IMR-90 (cell line): Measurements from ENCODE around the gene SMPDL3A. TPM values are rescaled to one million over a fixed set of nuclear protein-coding genes. Genes with fewer than 3 reads are reported as not detected.

Experiments
- ATAC-seq: fragments of 200-7000 bp; cut with Tn5 transposase; 2 replicates; pipeline ENCODE4 v1.9.1; 2020; ENCODE audit warnings: low read depth, mild to moderate bottlenecking, moderate library complexity
- BruUV-seq: library from RNA; stranded (reverse); fragments of 400-500 nt; replicated peaks from 2 replicates; lab custom pipeline; 2021; lab: Mats Ljungman, UMichigan
- CTCF ChIA-PET: fragments of 300-600 bp; formaldehyde crosslinking; extraction: SDS; loops from one replicate; lab custom pipeline; 2021; ENCODE audit warnings: antibody characterized with exemption; lab: Yijun Ruan, JAX
- POLR2A ChIA-PET: fragments of 300-600 bp; sonication (Branson Sonifier 250); formaldehyde crosslinking; loops from one replicate; lab custom pipeline; 2022; ENCODE audit warnings: antibody characterized with exemption; ENCODE audit not compliant: unreplicated experiment; lab: Charles Lee
- DNase-seq: peaks from one replicate; pipeline ENCODE4 v3.0.0; 2013
- H2AFZ ChIP-seq: replicated peaks from 2 replicates; pipeline ENCODE3; 2013; ENCODE audit warnings: low read length, mild to moderate bottlenecking; ENCODE audit not compliant: poor library complexity
- H2AK5ac ChIP-seq: 2 replicates; pipeline ENCODE4 v1.6.1; 2013; ENCODE audit warnings: low read depth, low read length, inconsistent platforms
- H2AK9ac ChIP-seq: replicated peaks from 2 replicates; pipeline ENCODE3; 2013; ENCODE audit warnings: mild to moderate bottlenecking, low read depth, low read length, moderate library complexity; ENCODE audit not compliant: poor library complexity
- H2BK120ac ChIP-seq: 2 replicates; pipeline ENCODE4 v1.6.1; 2013; ENCODE audit warnings: low read depth, low read length, inconsistent platforms
- H2BK15ac ChIP-seq: 3 replicates; pipeline ENCODE4 v1.6.1; 2013; ENCODE audit warnings: low read depth, low read length, inconsistent platforms
- H2BK20ac ChIP-seq: 2 replicates; pipeline ENCODE4 v1.6.1; 2013; ENCODE audit warnings: low read depth, mild to moderate bottlenecking, inconsistent platforms, low read length, moderate library complexity
- H2BK5ac ChIP-seq: 2 replicates; pipeline ENCODE4 v1.6.1; 2013; ENCODE audit warnings: mild to moderate bottlenecking, low read depth, low read length, inconsistent platforms; ENCODE audit not compliant: poor library complexity, severe bottlenecking
- H3K14ac ChIP-seq: replicated peaks from 2 replicates; pipeline ENCODE4 v1.6.1; 2013; ENCODE audit warnings: low read depth, low read length, inconsistent platforms
- H3K18ac ChIP-seq: 2 replicates; pipeline ENCODE4 v1.6.1; 2013; ENCODE audit warnings: low read depth, low read length, control low read depth
- H3K23ac ChIP-seq: 2 replicates; pipeline ENCODE4 v1.6.1; 2013; ENCODE audit warnings: low read depth, low read length, inconsistent platforms
- H3K27ac ChIP-seq: 2 replicates; pipeline ENCODE4 v1.5.1; 2013; ENCODE audit warnings: mild to moderate bottlenecking, control low read depth, low read length; ENCODE audit not compliant: insufficient read depth
- H3K27me3 ChIP-seq: 2 replicates; pipeline ENCODE4 v1.6.1; 2013; ENCODE audit warnings: low read length; ENCODE audit not compliant: control insufficient read depth, insufficient read depth
- H3K36me3 ChIP-seq: 2 replicates; pipeline ENCODE4 v1.6.1; 2013; ENCODE audit warnings: low read length, mixed read lengths; ENCODE audit not compliant: control insufficient read depth, insufficient read depth
- H3K4ac ChIP-seq: 2 replicates; pipeline ENCODE4 v1.6.1; 2013; ENCODE audit warnings: low read depth, low read length, inconsistent platforms
- H3K4me1 ChIP-seq: 2 replicates; pipeline ENCODE4 v1.6.1; 2013; ENCODE audit warnings: low read length, mixed read lengths; ENCODE audit not compliant: control insufficient read depth, insufficient read depth
- H3K4me2 ChIP-seq: 2 replicates; pipeline ENCODE4 v1.6.1; 2013; ENCODE audit warnings: low read depth, mild to moderate bottlenecking, control low read depth, low read length, moderate library complexity
- H3K4me3 ChIP-seq: 2 replicates; pipeline ENCODE4 v1.5.1; 2013; ENCODE audit warnings: low read depth, mild to moderate bottlenecking, control low read depth, low read length, moderate library complexity; ENCODE audit not compliant: insufficient read depth
- H3K56ac ChIP-seq: 2 replicates; pipeline ENCODE4 v1.6.1; 2013; ENCODE audit warnings: low read length, inconsistent platforms; ENCODE audit not compliant: insufficient read depth; ENCODE audit errors: extremely low read depth
- H3K79me1 ChIP-seq, 2 experiments: 2 replicates each; pipeline ENCODE4 v1.6.1; 2013; ENCODE audit warnings: low read length in 2 of 2, inconsistent platforms in 1 of 2, low read depth in 1 of 2
- H3K9ac ChIP-seq: 2 replicates; pipeline ENCODE4 v1.6.1; 2013; ENCODE audit warnings: low read depth, low read length, control low read depth
- H3K9me1 ChIP-seq: 2 replicates; pipeline ENCODE4 v1.6.1; 2013; ENCODE audit warnings: low read length, inconsistent platforms; ENCODE audit not compliant: insufficient read depth
- H3K9me3 ChIP-seq: 2 replicates; pipeline ENCODE4 v1.6.1; 2013; ENCODE audit warnings: low read length; ENCODE audit not compliant: control insufficient read depth, insufficient read depth
- H4K20me1 ChIP-seq: 2 replicates; pipeline ENCODE4 v1.6.1; 2013; ENCODE audit warnings: low read length, inconsistent platforms; ENCODE audit not compliant: insufficient read depth
- H4K5ac ChIP-seq: 2 replicates; pipeline ENCODE4 v1.6.1; 2013; ENCODE audit warnings: mild to moderate bottlenecking, low read depth, low read length, control low read depth
- H4K8ac ChIP-seq, 2 experiments: 2 replicates each; pipeline ENCODE4 v1.6.1; 2013; ENCODE audit warnings: low read depth in 2 of 2, low read length in 2 of 2, control low read depth in 1 of 2, inconsistent platforms in 1 of 2
- H4K91ac ChIP-seq: 2 replicates; pipeline ENCODE4 v1.6.1; 2013; ENCODE audit warnings: low read depth, low read length, inconsistent platforms; ENCODE audit not compliant: insufficient read depth
- BHLHE40 ChIP-seq: fragments of 150-350 bp; IDR thresholded peaks from 2 replicates; pipeline ENCODE4 v1.6.1; 2016; ENCODE audit warnings: mild to moderate bottlenecking, low read depth, low read length
- FOS ChIP-seq: fragments of 150-350 bp; IDR thresholded peaks from 2 replicates; pipeline ENCODE4 v1.6.1; 2016; ENCODE audit warnings: low read depth, low read length
- NFE2L2 ChIP-seq: fragments of 150-350 bp; IDR thresholded peaks from 2 replicates; pipeline ENCODE4 v1.6.1; 2016; ENCODE audit warnings: low read depth, mild to moderate bottlenecking, low read length
- SMC3 ChIP-seq: fragments of 150-350 bp; IDR thresholded peaks from 2 replicates; pipeline ENCODE4 v1.6.1; 2016; ENCODE audit warnings: low read depth, mild to moderate bottlenecking, antibody characterized with exemption, low read length, moderate library complexity
- WGBS, 2 experiments: methylation state at CpG; one replicate each; pipeline versions ENCODE4 v1.1.5 to v1.1.7; 2013; ENCODE audit warnings: missing lambda C conversion rate in 2 of 2; ENCODE audit not compliant: insufficient read length in 1 of 2; ENCODE audit errors: extremely low coverage in 2 of 2; 5-methylcytosine and 5-hydroxymethylcytosine counted together
- dilution Hi-C: fragments of 300-500 bp; cut with HindIII; formaldehyde crosslinking; loops from one replicate; pipeline ENCODE4 v1.14.3; 2018; ENCODE audit warnings: low sequenced_read_pairs; ENCODE audit not compliant: unreplicated experiment
- in situ Hi-C: fragments of 300-500 bp; cut with MboI; formaldehyde crosslinking; loops from 3 replicates; pipeline ENCODE4 v1.14.3; 2019; ENCODE audit warnings: low sequenced_read_pairs, inconsistent platforms, mixed read lengths
- intact Hi-C: fragments of 100-400 bp; cut with micrococcal nuclease; formaldehyde crosslinking; loops from 2 replicates; pipeline ENCODE4 v1.10.0; 2022
- polyA plus RNA-seq, 3 experiments: library from polyadenylated mRNA; depleted of rRNA; stranded (reverse); fragments of >200 nt; gene quantifications; 2 replicates each; pipeline ENCODE4 v1.2.3, GENCODE V29; 2012; ENCODE audit warnings: low replicate concordance in 1 of 3
- total RNA-seq: library from RNA; depleted of rRNA; stranded (reverse); fragments of >200 nt; gene quantifications from 2 replicates; pipeline ENCODE4 v1.2.3, GENCODE V29; 2012

SMPDL3A gene
- total and polyA plus RNA-seq, 2 of the 4 experiments (the other 2 are of a cell fraction), result 9.9 to 14.2 TPM

DNA sequence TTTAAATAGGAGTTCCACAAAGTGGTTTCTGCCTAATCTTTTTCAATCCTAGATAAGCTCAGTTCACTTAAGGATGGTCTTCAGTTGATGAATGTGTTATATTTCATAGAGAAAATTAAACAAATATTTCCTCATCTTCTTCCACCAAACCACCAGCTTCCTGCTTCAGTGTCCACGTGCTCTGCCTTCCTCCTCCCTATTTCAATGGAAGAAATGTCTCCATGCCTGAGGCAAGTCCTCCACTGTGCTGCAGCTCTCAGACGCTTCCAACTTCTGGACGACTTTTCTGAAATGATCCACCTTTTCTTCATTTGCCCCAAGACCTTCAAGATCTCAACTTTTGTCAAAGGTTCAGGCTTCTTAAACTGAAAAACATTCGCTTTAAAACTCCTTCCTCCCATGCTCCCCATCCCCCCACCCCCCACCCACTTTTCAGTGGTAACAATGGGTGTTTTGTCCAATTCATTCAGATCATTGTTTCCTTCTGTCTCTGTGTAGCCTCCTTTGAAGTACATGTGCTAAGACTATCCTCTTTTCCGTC, 34.8 kb upstream of the SMPDL3A start:
- H2BK120ac ChIP-seq, result no peak overlapping the region
- TF ChIP-seq SMC3 (no peak), NFE2L2 (no peak), FOS (no peak), BHLHE40 (no peak)
- H3K9ac ChIP-seq, result no peak overlapping the region
- no peak overlapping the region for H3K14ac ChIP-seq
- H3K23ac ChIP-seq, result no peak overlapping the region
- no peak overlapping the region for H2AFZ ChIP-seq
- H3K27me3 ChIP-seq, result no peaks in the 10 kb centered on the region; the same call in 1 of the 2 replicates
- H3K4me3 ChIP-seq, result no peak overlapping the region
- H3K27ac ChIP-seq, result no peak overlapping the region
- H3K4me1 ChIP-seq, result peaks cover 2% of the 10 kb centered on the region; the same call in 1 of the 2 replicates
- H2BK5ac ChIP-seq, result no peak overlapping the region
- H4K91ac ChIP-seq, result no peak overlapping the region
- H3K36me3 ChIP-seq, result no peaks in the 10 kb centered on the region
- intact Hi-C loops (loop anchor here (5.0 kb wide), 1 partner anchor 33 kb away; the partner anchor contains the start of gene SMPDL3A), in situ Hi-C loops (no loop called here), dilution Hi-C loops (no loop called here)
- no peak overlapping the region for H4K8ac ChIP-seq
- ChIA-PET POLR2A (no interaction called here), CTCF (no interaction called here)
- no peak overlapping the region for H2AK5ac ChIP-seq
- no peaks in the 10 kb centered on the region for H3K9me1 ChIP-seq
- no peak for ATAC-seq
- H3K9me3 ChIP-seq, result no peaks in the 10 kb centered on the region
- H2BK15ac ChIP-seq, result no peak overlapping the region
- no peak for DNase-seq
- H3K18ac ChIP-seq, result no peak overlapping the region
- no peaks in the 10 kb centered on the region for H3K79me1 ChIP-seq
- H4K5ac ChIP-seq, result no peak overlapping the region
- H2AK9ac ChIP-seq, result no peak overlapping the region
- 72% methylated on average over 3 of the region's 5 CpGs; no CpG with 5 or more reads in 1 of the 2 experiments for WGBS, 2 experiments
- H4K20me1 ChIP-seq, result no peaks in the 10 kb centered on the region
- H3K4ac ChIP-seq, result no peak overlapping the region
- H3K4me2 ChIP-seq, result no peak overlapping the region
- no TSS peak for BruUV-seq
- no peak overlapping the region for H3K56ac ChIP-seq
- no peak overlapping the region for H2BK20ac ChIP-seq
